Stimulated activated naive CD8-positive, alpha-beta T cell treated with anti-CD3 and anti-CD28 coated beads, Interleukin-15, Interleukin-2, amounts not matched to agents 100 ng/mL and 50 ng/mL, for 24 hours (primary cell): ENCODE results near the gene PLSCR4.

Source experiments
- H3K27ac Mint-ChIP-seq: one replicate; pipeline ENCODE4 v1.8.0; 2021; ENCODE audit warnings: mild to moderate bottlenecking, mixed read lengths
- H3K27me3 Mint-ChIP-seq: one replicate; pipeline ENCODE4 v1.8.0; 2021; ENCODE audit warnings: mixed read lengths
- H3K36me3 Mint-ChIP-seq: one replicate; pipeline ENCODE4 v1.8.0; 2021; ENCODE audit warnings: low read depth, mixed read lengths
- H3K4me1 Mint-ChIP-seq: one replicate; pipeline ENCODE4 v1.8.0; 2021; ENCODE audit warnings: low read depth, mixed read lengths
- H3K4me3 Mint-ChIP-seq: one replicate; pipeline ENCODE4 v1.8.0; 2021; ENCODE audit warnings: mild to moderate bottlenecking, mixed read lengths
- H3K9me3 Mint-ChIP-seq: one replicate; pipeline ENCODE4 v1.8.0; 2021; ENCODE audit warnings: mixed read lengths

PLSCR4 gene

GRCh38 chr3:146222204-146223046, 28.5 kb downstream of the PLSCR4 start:
- no peak overlapping the region for H3K27ac Mint-ChIP-seq
- no peaks in the 10 kb centered on the region for H3K36me3 Mint-ChIP-seq
- H3K4me3 Mint-ChIP-seq = no peak overlapping the region
- H3K27me3 Mint-ChIP-seq = peaks cover 4% of the 10 kb centered on the region
- H3K4me1 Mint-ChIP-seq = no peaks in the 10 kb centered on the region
- no peaks in the 10 kb centered on the region for H3K9me3 Mint-ChIP-seq

DNA sequence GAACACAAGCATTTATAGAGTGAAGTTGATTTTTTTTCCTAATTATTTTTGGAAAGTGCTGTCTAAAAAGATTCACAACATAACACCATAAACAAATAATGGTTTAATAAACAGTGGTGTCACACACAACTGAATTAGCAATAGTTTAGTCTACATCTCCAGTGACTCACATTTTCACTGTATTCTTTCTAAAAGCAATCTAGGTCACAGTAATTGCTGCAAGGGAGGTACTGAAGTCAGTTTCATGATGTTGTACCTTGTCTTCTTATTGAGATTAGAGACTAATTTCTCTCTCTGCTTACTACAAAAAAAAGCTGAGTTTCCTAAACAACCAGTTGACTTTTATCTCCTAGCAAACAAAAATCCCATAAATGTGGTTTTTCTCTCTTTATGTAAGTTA, 29.6 kb downstream of the PLSCR4 start:
- H3K27me3 Mint-ChIP-seq = peaks cover 4% of the 10 kb centered on the region
- no peaks in the 10 kb centered on the region for H3K36me3 Mint-ChIP-seq
- H3K9me3 Mint-ChIP-seq = no peaks in the 10 kb centered on the region

DNA sequence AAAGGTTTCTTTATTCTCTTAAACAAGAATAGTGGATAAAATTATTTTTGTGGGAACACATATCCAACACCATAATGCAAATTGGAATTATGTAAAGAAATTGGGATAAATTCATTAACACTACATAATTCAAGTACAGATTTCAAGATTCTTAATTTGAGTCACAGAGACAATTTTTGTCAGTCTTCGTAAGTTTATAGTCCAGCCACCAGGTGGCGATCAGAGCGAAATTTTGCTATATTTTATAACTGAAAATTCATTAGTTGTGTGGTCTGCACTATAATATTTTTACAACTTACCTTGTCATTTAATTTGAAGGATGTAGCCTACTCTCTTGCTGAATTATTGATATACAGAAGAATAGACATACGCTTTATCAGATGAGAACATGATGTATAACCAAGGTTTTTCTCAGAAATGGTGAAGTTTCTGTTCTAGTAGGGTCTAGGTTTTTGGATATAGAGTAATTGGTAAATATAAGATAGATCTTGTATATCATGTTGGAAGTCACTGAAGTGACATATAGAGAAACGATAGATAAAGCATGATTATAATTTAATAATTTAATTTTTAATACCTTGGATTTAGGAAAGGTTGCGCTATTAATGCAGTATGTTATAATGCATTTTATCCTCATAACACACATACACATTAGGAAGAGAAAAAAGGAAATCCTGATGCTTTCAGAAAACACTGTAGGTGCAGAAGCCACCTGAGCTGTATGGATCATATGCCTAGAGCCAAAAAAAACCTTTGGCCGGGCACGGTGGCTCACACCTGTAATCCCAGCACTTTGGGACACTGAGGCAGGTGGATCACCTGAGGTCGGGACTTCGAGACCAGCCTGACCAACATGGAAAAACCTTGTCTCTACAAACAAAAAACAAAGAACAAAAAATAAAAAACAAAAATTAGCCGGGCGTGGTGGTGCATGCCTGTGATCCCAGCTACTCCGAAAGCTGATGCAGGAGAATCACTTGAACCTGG, 31.7 kb downstream of the PLSCR4 start:
- Mint-ChIP-seq H3K27ac (no peak overlapping the region), H3K36me3 (no peaks in the 10 kb centered on the region), H3K4me1 (no peaks in the 10 kb centered on the region)

More for the DNA sequence above, 29.6 kb downstream of the PLSCR4 start:
- Mint-ChIP-seq H3K4me1 (no peaks in the 10 kb centered on the region), H3K27ac (no peak overlapping the region), H3K4me3 (no peak overlapping the region)

GRCh38 chr3:146217324-146217723, 33.6 kb downstream of the PLSCR4 start:
- Mint-ChIP-seq H3K4me3 (no peak overlapping the region), H3K27me3 (peaks cover 9% of the 10 kb centered on the region), H3K27ac (no peak overlapping the region), H3K4me1 (no peaks in the 10 kb centered on the region), H3K36me3 (no peaks in the 10 kb centered on the region), H3K9me3 (no peaks in the 10 kb centered on the region)

More for the DNA sequence above, 31.7 kb downstream of the PLSCR4 start:
- Mint-ChIP-seq H3K4me3 (no peak overlapping the region), H3K27me3 (peaks cover 9% of the 10 kb centered on the region), H3K9me3 (no peaks in the 10 kb centered on the region)

GRCh38 chr3:146214493-146214892, 36.4 kb downstream of the PLSCR4 start:
- Mint-ChIP-seq H3K27me3 (peaks cover 9% of the 10 kb centered on the region), H3K9me3 (no peaks in the 10 kb centered on the region), H3K27ac (no peak overlapping the region), H3K36me3 (no peaks in the 10 kb centered on the region), H3K4me1 (no peaks in the 10 kb centered on the region), H3K4me3 (no peak overlapping the region)

- Mint-ChIP-seq H3K36me3 (no peaks in the 10 kb centered on the region), H3K27me3 (peaks cover 2% of the 10 kb centered on the region), H3K4me3 (no peak overlapping the region), H3K9me3 (no peaks in the 10 kb centered on the region), H3K4me1 (no peaks in the 10 kb centered on the region), H3K27ac (no peak overlapping the region)
These were observed 41.5 kb downstream of the PLSCR4 start for GRCh38 chr3:146209371-146209770.

DNA sequence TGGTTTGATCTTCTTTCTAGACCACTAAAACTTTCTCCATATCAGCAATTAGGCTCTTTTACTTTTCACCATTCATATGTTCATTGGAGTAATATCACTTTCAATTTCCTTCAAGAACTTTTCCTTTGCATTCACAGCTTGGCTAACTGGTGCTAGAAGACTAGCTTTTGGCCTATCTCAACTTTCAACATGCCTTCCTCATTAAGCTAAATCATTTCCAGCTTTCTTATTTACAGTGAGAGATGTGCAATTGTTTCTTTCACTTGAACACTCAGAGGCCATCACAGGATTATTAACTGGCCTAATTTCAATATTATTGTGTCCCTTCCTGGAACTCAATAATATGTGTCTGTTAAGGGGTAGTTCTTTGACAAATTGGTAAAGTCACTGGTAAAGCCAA, 47.1 kb downstream of the PLSCR4 start:
- no peaks in the 10 kb centered on the region for H3K4me1 Mint-ChIP-seq
- H3K27me3 Mint-ChIP-seq = no peaks in the 10 kb centered on the region
- no peak overlapping the region for H3K27ac Mint-ChIP-seq
- H3K9me3 Mint-ChIP-seq = no peaks in the 10 kb centered on the region
- no peaks in the 10 kb centered on the region for H3K36me3 Mint-ChIP-seq
- H3K4me3 Mint-ChIP-seq = no peak overlapping the region

- H3K27ac Mint-ChIP-seq = no peak overlapping the region
- H3K4me3 Mint-ChIP-seq = no peak overlapping the region
- H3K36me3 Mint-ChIP-seq = no peaks in the 10 kb centered on the region
- no peaks in the 10 kb centered on the region for H3K4me1 Mint-ChIP-seq
- no peaks in the 10 kb centered on the region for H3K27me3 Mint-ChIP-seq
- no peaks in the 10 kb centered on the region for H3K9me3 Mint-ChIP-seq
These were observed 50.3 kb downstream of the PLSCR4 start for GRCh38 chr3:146200461-146201220.

GRCh38 chr3:146199762-146200161, 51.1 kb downstream of the PLSCR4 start:
- Mint-ChIP-seq H3K27ac (no peak overlapping the region), H3K4me1 (no peaks in the 10 kb centered on the region), H3K27me3 (peaks cover 4% of the 10 kb centered on the region), H3K9me3 (no peaks in the 10 kb centered on the region), H3K36me3 (no peaks in the 10 kb centered on the region), H3K4me3 (no peak overlapping the region)

DNA sequence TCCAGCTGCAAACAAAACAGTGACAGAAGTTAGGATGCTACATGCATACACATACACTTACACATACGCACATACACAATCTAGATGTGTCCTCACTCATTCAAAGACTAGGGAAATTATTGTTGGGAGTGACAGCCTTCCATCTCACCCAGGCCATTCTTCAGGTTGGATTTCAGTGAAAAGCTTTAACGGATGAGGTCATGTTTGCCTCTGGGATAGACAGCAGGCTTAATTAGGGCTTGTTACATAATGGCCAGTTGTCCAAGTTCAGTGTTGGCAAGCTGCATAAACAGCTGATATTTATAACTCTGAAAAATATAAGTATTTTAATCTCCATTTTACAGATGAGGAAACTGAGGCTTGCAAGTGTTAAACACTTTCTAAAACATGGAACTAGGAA, 54.1 kb downstream of the PLSCR4 start:
- Mint-ChIP-seq H3K27me3 (peaks cover 7% of the 10 kb centered on the region), H3K36me3 (no peaks in the 10 kb centered on the region), H3K4me1 (no peaks in the 10 kb centered on the region), H3K9me3 (no peaks in the 10 kb centered on the region), H3K4me3 (no peak overlapping the region), H3K27ac (no peak overlapping the region)

DNA sequence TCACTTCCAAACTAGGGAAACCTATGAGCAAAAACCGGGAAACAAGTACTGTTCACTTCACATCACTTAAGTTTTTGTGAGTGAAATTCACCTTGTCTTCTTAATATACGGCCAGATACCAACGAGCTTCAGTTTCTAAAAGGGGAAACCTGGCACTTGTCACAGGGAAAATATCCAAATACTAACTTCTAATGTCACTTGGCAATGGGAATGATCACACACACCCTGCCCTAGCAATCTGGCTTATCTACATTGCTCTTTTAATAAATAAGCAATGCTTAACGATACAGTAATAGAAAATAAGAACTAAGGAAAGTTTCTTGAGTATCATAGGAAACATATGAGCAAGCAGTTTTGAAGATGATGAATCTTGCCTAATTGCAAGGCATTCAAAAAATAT, 55.3 kb downstream of the PLSCR4 start:
- peaks cover 7% of the 10 kb centered on the region for H3K27me3 Mint-ChIP-seq
- no peaks in the 10 kb centered on the region for H3K36me3 Mint-ChIP-seq

DNA sequence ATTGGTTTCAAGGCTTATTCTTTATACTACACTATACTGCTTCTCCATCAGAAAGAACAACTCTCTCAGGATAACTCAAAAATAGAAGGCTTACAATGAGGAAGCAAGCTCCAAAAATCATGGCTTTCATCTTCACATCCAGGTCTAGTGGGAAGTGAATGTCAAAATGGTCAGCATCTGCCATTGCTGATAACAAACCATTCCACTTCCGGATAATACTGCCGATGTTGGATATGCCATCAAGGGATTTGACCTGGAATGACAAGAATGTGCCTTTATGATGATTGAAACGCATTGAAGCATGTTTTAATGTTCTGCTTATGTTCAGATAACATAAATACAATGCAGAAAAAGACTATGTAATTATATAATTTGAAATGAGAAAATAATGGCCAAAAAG, 55.9 kb downstream of the PLSCR4 start:
- Mint-ChIP-seq H3K27ac (no peak overlapping the region), H3K4me3 (no peak overlapping the region)

More for the DNA sequence above, 55.3 kb downstream of the PLSCR4 start:
- Mint-ChIP-seq H3K4me1 (no peaks in the 10 kb centered on the region), H3K9me3 (no peaks in the 10 kb centered on the region), H3K27ac (no peak overlapping the region), H3K4me3 (no peak overlapping the region)

GRCh38 chr3:146191051-146191450, 59.9 kb downstream of the PLSCR4 start:
- no peak overlapping the region for H3K27ac Mint-ChIP-seq

More for the DNA sequence above, 55.9 kb downstream of the PLSCR4 start:
- H3K9me3 Mint-ChIP-seq = no peaks in the 10 kb centered on the region
- H3K36me3 Mint-ChIP-seq = no peaks in the 10 kb centered on the region
- H3K4me1 Mint-ChIP-seq = no peaks in the 10 kb centered on the region
- H3K27me3 Mint-ChIP-seq = peaks cover 7% of the 10 kb centered on the region

GRCh38 chr3:146189519-146190173, 61.3 kb downstream of the PLSCR4 start:
- H3K4me1 Mint-ChIP-seq = no peaks in the 10 kb centered on the region
- H3K36me3 Mint-ChIP-seq = no peaks in the 10 kb centered on the region
- H3K4me3 Mint-ChIP-seq = no peak overlapping the region
- no peak overlapping the region for H3K27ac Mint-ChIP-seq
- H3K27me3 Mint-ChIP-seq = peaks cover 8% of the 10 kb centered on the region
- no peaks in the 10 kb centered on the region for H3K9me3 Mint-ChIP-seq

More at GRCh38 chr3:146191051-146191450, 59.9 kb downstream of the PLSCR4 start:
- Mint-ChIP-seq H3K27me3 (peaks cover 11% of the 10 kb centered on the region), H3K4me1 (no peaks in the 10 kb centered on the region), H3K9me3 (no peaks in the 10 kb centered on the region), H3K36me3 (no peaks in the 10 kb centered on the region), H3K4me3 (no peak overlapping the region)
